Measurements from ENCODE around the gene AFG3L2.

DNA sequence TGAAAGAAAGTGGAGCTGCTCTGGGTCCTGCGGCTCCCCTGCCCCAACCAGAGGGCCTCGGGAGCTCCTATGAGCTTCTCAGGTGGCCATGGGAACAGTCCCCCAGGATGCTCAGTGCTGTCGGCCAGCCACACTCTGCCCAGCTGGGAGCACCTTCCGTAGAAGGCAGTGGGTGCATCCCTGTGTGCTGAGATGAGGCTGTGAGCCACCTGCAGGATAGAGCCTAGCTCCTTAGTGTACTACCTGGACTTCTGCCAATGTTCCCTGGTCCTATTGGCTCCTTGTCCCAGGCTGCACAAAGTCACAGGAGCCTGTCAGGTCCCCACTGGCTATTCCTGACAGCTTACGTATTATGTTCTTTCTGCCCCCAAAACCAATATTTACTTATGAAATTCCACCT is 46.8 kb upstream of the AFG3L2 start:
- TF ChIP-seq ZNF274 (IDR thresholded peaks at IDR 0.05; ENCODE audit: low read depth, low read length): no peak
- TF ChIP-seq, protein P1, sequence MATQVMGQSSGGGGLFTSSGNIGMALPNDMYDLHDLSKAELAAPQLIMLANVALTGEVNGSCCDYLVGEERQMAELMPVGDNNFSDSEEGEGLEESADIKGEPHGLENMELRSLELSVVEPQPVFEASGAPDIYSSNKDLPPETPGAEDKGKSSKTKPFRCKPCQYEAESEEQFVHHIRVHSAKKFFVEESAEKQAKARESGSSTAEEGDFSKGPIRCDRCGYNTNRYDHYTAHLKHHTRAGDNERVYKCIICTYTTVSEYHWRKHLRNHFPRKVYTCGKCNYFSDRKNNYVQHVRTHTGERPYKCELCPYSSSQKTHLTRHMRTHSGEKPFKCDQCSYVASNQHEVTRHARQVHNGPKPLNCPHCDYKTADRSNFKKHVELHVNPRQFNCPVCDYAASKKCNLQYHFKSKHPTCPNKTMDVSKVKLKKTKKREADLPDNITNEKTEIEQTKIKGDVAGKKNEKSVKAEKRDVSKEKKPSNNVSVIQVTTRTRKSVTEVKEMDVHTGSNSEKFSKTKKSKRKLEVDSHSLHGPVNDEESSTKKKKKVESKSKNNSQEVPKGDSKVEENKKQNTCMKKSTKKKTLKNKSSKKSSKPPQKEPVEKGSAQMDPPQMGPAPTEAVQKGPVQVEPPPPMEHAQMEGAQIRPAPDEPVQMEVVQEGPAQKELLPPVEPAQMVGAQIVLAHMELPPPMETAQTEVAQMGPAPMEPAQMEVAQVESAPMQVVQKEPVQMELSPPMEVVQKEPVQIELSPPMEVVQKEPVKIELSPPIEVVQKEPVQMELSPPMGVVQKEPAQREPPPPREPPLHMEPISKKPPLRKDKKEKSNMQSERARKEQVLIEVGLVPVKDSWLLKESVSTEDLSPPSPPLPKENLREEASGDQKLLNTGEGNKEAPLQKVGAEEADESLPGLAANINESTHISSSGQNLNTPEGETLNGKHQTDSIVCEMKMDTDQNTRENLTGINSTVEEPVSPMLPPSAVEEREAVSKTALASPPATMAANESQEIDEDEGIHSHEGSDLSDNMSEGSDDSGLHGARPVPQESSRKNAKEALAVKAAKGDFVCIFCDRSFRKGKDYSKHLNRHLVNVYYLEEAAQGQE (IDR thresholded peaks at IDR 0.05; ENCODE audit: low read depth): no peak
- TF ChIP-seq, protein P2, sequence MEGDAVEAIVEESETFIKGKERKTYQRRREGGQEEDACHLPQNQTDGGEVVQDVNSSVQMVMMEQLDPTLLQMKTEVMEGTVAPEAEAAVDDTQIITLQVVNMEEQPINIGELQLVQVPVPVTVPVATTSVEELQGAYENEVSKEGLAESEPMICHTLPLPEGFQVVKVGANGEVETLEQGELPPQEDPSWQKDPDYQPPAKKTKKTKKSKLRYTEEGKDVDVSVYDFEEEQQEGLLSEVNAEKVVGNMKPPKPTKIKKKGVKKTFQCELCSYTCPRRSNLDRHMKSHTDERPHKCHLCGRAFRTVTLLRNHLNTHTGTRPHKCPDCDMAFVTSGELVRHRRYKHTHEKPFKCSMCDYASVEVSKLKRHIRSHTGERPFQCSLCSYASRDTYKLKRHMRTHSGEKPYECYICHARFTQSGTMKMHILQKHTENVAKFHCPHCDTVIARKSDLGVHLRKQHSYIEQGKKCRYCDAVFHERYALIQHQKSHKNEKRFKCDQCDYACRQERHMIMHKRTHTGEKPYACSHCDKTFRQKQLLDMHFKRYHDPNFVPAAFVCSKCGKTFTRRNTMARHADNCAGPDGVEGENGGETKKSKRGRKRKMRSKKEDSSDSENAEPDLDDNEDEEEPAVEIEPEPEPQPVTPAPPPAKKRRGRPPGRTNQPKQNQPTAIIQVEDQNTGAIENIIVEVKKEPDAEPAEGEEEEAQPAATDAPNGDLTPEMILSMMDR (IDR thresholded peaks at IDR 0.05 in 2 of 3, conservative IDR thresholded peaks at IDR 0.05 in 1 of 3; ENCODE audit: borderline replicate concordance in 1 of 3, insufficient read depth in 1 of 3, low read depth in 2 of 3, low read length in 2 of 3): no peak
- no peak for TF ChIP-seq RAD21 (IDR thresholded peaks at IDR 0.05; ENCODE audit: low read depth)
- no peak for TF ChIP-seq SRF (IDR thresholded peaks at IDR 0.05; ENCODE audit: low read depth)
- no peak for TF ChIP-seq ZFX (IDR thresholded peaks at IDR 0.05)
- TF ChIP-seq POLR2A (IDR thresholded peaks at IDR 0.05; ENCODE audit: borderline replicate concordance, extremely low read depth, insufficient read depth, insufficient read length): no peak
- no peak for TF ChIP-seq CEBPB (IDR thresholded peaks at IDR 0.05; ENCODE audit: low read depth)
- TF ChIP-seq ATF3 (IDR thresholded peaks at IDR 0.05): no peak

Data from HCT116 (cell line).